Stimulated activated naive CD4-positive, alpha-beta T cell (primary cell): Measurements from ENCODE around the gene SURF6.
"Not testable (repeated sequence)": the region's sequence is repeated elsewhere in the genome, so short reads cannot be mapped to it uniquely, and the experiment has no call there.

Experiments
- DNase-seq, 6 experiments: peaks; one replicate each; lab custom pipeline; 2025; lab: John Stamatoyannopoulos, UW

Gene SURF6

GRCh38 chr9:133327834-133328484 is 8.0 kb downstream of the SURF6 start:
- DNase-seq = no peak

DNA sequence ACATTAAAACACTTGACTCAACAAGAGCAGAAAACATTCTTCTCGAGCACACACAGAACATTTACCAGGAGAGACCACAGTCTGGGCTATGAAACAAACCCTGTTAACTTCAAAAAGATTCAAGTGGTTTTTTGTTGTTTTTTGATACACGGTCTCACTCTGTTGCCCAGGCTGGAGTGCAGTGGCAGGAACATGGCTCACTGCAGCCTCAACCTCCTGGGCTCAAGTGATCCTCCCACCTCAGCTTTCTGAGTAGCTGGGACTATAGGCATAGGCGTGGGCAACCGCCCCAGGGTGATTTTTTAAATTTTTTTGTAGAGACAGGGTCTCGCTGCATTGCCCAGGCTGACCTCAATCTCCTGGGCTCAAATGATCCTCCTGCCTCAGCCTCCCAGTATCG is 9.0 kb downstream of the SURF6 start:
- not testable (repeated sequence) for DNase-seq

- no peak for DNase-seq
These were observed 11.8 kb downstream of the SURF6 start for GRCh38 chr9:133323991-133324703.

GRCh38 chr9:133323211-133323610 is 12.8 kb downstream of the SURF6 start:
- DNase-seq = no peak

GRCh38 chr9:133322701-133323100 is 13.3 kb downstream of the SURF6 start:
- no peak for DNase-seq

- no peak for DNase-seq
These were observed 14.5 kb downstream of the SURF6 start for GRCh38 chr9:133321411-133321935.

DNA sequence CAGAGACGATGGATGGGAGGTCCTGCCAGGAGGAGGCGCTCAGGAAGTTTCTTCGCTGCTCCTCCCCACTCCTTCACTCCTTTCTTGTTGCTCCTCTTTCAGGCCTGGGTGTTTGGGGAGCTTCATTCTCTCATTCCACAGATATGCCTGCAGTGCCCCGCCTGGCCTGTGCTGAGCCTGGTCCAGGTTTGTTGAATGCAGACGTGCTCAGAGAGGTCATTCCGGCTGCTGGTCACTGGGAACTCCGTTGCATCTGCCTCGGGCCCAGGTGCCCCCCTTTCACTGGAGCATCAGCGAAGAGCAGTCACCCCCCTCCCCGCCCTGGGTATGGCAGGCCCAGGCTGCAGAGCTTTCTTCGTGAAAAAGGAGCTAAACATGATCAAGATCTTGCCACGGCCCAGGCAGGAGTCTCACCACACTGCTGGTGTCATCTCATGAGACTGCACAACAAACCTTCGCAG is 15.5 kb downstream of the SURF6 start:
- DNase-seq = no peak

DNA sequence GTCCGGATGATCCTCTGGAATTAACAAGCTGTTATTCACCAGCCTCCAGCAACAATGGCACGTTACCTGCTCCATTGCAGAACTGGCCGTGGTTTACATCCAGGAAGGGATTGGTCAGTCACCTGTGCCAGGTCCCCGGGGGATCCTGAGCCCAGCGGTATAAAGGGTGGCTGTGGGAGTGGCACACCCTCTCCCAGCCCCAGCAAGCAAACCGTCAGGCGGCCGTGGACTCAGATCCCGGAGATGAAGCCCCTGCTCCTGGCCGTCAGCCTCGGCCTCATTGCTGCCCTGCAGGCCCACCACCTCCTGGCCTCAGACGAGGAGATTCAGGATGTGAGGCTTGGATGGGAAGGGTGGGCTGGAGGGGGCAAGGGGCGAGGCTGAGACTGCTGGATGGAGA is 18.4 kb downstream of the SURF6 start:
- DNase-seq = not testable (repeated sequence)

- DNase-seq = no peak
These were observed 20.0 kb downstream of the SURF6 start for GRCh38 chr9:133315997-133316396.

GRCh38 chr9:133309608-133310007 is 26.4 kb downstream of the SURF6 start:
- DNase-seq = no peak

GRCh38 chr9:133307301-133307700 is 28.7 kb downstream of the SURF6 start:
- no peak for DNase-seq

DNA sequence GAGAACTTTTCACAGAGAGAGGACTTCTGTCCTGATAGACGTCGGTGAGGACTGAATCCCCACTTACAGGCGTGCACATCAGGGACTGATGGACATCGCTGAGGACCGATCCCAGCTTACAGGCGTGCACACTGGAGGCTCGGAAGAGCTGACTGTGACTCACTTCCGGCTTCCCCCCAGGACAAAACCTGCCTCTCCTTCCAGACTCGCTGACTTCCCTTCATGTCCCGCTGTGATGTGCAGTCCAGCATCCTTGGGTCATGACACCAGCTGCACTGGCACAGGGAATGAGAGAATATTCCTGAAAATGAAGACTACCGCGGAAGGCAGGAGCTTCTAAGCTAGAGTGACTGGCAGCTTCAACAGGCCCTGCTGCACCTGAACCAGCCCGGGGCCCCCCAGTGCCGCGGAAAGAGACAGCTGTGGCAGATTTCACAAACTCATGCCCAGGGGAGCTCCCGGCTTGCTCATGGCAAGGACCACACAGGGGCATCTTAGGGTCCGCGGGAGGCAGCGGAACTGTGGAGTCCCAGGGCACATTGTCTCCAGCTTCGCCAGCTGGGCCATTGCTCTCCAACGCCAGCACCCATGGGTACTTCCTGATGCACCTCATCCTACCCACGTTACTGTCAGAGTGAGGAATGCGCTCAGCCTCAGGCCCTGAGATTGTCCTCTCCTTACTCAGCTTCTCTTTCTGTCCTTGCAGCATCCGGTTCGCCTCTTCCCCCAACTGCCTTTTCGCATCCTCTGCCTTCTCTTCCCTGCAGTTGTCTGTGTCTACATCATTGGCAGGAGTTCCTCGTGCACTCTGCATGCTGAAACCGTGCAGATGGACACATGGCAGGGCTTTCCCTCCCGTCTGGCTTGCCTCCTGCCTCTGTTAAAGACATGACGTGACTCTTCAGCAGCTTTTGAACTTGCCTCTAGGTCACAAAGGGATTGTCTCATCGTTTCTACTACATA is 29.5 kb downstream of the SURF6 start:
- no peak for DNase-seq

DNA sequence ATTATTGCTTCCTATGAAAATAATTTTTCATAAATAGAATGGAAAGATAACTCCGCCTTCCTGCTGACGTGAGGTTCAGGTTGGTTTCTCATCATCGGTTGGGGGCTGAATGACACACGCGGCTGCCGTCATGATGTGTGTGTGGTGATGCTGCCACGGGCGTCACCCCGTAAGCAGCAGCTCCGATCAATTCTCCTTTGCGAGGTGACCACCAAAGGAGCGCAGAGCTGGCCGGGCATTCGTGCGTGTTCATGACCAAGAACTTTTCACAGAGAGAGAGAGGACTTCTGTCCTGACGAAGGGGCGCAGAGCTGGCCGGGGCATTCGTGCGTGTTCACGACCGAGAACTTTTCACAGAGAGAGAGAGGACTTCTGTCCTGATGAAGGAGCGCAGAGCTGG is 30.3 kb downstream of the SURF6 start:
- DNase-seq = no peak

GRCh38 chr9:133304477-133305377 is 31.3 kb downstream of the SURF6 start:
- no peak for DNase-seq

DNA sequence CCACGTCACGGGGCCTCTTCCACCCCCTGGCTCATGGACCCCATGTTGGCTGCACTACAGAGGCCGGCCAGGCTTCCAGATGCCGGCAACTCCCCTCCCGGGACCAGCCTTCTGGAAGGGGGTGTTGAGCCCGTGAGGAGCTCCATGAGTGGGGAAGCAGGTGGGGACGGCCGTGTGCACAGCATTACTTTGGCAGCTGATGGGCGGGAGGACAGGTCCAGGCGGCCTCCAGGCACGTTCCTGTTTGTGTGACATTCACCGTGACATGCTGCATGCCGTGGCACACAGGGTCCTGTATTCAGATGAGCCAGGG is 31.9 kb downstream of the SURF6 start:
- DNase-seq = no peak

GRCh38 chr9:133303266-133304157 is 32.5 kb downstream of the SURF6 start:
- DNase-seq = no peak

- no peak for DNase-seq
These were observed 34.4 kb downstream of the SURF6 start for GRCh38 chr9:133301253-133302230.

DNA sequence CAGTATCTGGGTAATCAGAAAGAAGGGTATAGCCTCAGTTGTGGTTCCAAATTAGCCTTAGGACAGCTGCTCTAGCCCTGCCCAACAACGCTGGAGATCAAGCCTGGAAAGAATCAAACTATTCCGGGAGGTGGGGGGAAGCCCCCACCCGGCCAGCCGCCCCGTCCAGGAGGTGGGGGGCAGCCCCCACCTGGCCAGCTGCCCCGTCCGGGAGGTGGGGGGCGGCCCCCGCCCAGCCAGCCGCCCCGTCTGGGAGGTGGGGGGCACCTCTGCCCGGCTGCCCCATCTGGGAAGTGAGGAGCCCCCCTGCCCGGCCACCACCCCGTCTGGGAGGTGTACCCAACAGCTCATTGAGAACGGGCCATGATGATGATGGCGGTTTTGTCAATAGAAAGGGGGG is 36.0 kb downstream of the SURF6 start:
- DNase-seq = not testable (repeated sequence)

DNA sequence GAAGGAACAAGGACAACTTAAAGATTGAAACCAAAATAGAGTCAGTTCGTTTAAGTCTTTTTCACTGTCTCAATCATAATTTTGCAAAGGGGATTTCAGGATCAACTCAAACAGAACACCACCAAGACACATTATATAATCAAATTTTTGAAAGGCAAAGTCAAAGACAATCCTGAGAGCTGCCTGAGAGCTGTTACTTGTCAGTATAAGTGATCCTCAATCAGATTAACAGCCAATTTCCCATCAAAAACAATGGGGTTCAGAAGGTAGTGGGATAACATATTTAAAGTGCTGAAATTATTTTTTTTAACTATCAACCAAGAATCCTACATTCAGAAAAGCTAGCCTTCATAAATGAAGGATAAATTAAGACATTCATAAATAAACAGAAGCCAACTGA is 41.7 kb downstream of the SURF6 start:
- DNase-seq = no peak
